Upper lobe of right lung (tissue), 1 donor: Measurements from ENCODE around the gene UGT2A2. TPM values are rescaled to one million over a fixed set of nuclear protein-coding genes. Genes with fewer than 3 reads are reported as not detected.

Experiments
- ATAC-seq: fragments of 200-7000 bp; cut with Tn5 transposase; one replicate; pipeline ENCODE4 v1.9.1; 2020; ENCODE audit warnings: mild to moderate bottlenecking, moderate library complexity
- DNase-seq: peaks from one replicate; pipeline ENCODE4 v3.0.0-alpha.2; 2020
- H3K27ac ChIP-seq: fragments of 200-600 bp; one replicate; pipeline ENCODE4 v1.8.0; 2022
- H3K27me3 ChIP-seq: fragments of 200-600 bp; one replicate; pipeline ENCODE4 v1.8.0; 2022; ENCODE audit warnings: mild to moderate bottlenecking
- H3K36me3 ChIP-seq: fragments of 200-600 bp; one replicate; pipeline ENCODE4 v1.8.0; 2022
- H3K4me1 ChIP-seq: fragments of 200-600 bp; one replicate; pipeline ENCODE4 v1.8.0; 2022
- H3K4me3 ChIP-seq: fragments of 200-600 bp; one replicate; pipeline ENCODE4 v1.8.0; 2022; ENCODE audit warnings: mild to moderate bottlenecking
- H3K9me3 ChIP-seq: fragments of 200-600 bp; one replicate; pipeline ENCODE4 v1.8.0; 2022
- intact Hi-C: fragments of 100-400 bp; cut with DNase I; formaldehyde crosslinking; loops from one replicate; pipeline ENCODE4 v1.11.0; 2022
- total RNA-seq: library from RNA; stranded (reverse); fragmentation: NEBNext Ultra II Directional; extraction: Animal tissue kit (Norgen Biotek cat#: 25700); gene quantifications from one replicate; pipeline ENCODE4 v1.2.1, GENCODE V29; 2021
- TF ChIP-seq, protein P1 (sequence below): fragments of 200-600 bp; IDR thresholded peaks from one replicate; pipeline ENCODE4 v1.8.0; 2022; ENCODE audit warnings: antibody characterized with exemption
- donor health status: DM: no; HTN: yes; CAD: no; lungs with severe emphysema.

Gene UGT2A2
- total RNA-seq, 1 donor from 2014 or later, result not detected

DNA sequence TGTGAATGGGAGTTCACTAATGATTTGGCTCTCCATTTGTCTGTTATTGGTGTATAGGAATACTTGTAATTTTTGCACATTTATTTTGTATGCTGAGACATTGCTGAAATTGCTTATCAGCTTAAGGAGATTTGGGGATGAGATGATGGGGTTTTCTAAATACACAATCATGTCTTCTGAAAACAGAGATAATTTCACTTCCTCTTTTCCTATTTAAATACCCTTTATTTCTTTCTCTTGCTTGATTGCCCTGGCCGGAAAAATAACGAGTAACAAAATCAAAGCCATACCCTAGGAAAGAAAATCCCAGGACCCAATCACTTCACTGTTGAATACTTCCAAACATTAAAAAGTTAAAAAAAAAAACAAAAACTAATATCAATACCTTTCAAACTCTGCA, 76.0 kb downstream of the UGT2A2 start:
- intact Hi-C loops, result no loop called here
- H3K4me1 ChIP-seq, result no peaks in the 10 kb centered on the region

DNA sequence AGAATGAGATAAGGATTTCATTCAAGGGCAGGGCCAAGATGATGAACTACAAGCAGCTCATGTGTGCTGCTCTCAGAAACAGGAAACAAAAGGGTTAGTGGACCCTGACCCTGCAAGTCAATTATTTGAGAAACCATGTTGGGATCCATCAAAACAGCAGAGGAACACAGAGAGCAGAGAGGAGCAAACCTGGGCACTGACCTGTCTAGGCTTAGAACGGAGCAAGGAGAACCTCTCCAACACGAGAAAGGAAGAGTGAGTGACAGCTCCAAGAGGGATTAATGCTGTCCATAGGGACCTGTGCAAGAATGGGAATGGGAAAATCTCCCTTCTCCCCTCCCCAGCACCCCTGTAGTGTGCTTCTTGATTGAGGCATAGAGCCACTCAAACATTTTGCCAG, 89.8 kb downstream of the UGT2A2 start:
- intact Hi-C loops, result no loop called here
- Histone ChIP-seq H3K27me3 (no peaks in the 10 kb centered on the region), H3K36me3 (no peaks in the 10 kb centered on the region), H3K4me3 (no peak overlapping the region), H3K4me1 (no peaks in the 10 kb centered on the region), H3K27ac (no peak overlapping the region), H3K9me3 (no peaks in the 10 kb centered on the region)
- DNase-seq, result no peak
- no peak for ATAC-seq
- TF ChIP-seq, protein P1, sequence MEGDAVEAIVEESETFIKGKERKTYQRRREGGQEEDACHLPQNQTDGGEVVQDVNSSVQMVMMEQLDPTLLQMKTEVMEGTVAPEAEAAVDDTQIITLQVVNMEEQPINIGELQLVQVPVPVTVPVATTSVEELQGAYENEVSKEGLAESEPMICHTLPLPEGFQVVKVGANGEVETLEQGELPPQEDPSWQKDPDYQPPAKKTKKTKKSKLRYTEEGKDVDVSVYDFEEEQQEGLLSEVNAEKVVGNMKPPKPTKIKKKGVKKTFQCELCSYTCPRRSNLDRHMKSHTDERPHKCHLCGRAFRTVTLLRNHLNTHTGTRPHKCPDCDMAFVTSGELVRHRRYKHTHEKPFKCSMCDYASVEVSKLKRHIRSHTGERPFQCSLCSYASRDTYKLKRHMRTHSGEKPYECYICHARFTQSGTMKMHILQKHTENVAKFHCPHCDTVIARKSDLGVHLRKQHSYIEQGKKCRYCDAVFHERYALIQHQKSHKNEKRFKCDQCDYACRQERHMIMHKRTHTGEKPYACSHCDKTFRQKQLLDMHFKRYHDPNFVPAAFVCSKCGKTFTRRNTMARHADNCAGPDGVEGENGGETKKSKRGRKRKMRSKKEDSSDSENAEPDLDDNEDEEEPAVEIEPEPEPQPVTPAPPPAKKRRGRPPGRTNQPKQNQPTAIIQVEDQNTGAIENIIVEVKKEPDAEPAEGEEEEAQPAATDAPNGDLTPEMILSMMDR, result no peak

More for the DNA sequence above, 76.0 kb downstream of the UGT2A2 start:
- TF ChIP-seq, protein P1, result no peak
- Histone ChIP-seq H3K27me3 (no peaks in the 10 kb centered on the region), H3K4me3 (no peak overlapping the region), H3K27ac (no peak overlapping the region), H3K36me3 (no peaks in the 10 kb centered on the region), H3K9me3 (no peaks in the 10 kb centered on the region)
- DNase-seq, result no peak
- no peak for ATAC-seq

DNA sequence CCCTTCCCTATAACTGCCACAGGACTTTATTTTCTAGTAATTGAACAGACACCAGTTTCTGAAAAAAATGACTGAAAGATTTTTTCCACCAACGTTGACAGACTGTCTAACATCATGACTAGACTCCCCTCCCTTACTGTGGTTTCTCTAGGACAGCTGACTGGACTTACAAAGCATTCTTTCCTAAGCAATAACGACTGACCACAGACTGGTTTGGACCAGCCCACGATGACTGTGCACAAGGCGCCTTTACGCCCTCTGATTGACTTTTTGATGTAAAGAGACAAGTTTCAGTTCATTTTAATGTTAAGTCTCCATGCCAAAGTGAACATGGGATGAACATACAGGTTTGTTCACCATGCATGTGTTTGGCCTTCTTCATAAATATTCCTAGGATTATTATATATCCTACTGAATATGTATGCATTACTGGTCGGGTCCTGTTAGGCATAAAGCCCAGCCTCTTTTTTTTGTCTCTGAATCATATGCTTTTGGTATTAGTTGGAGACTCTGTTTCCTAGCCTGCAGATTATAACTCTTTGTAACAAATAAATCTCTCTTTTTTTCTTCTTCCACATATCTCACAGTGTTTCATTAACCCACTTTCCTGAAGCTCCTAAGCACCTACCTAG, 93.2 kb downstream of the UGT2A2 start:
- Histone ChIP-seq H3K27ac (no peak overlapping the region), H3K27me3 (no peaks in the 10 kb centered on the region), H3K4me1 (no peaks in the 10 kb centered on the region), H3K4me3 (no peak overlapping the region), H3K36me3 (no peaks in the 10 kb centered on the region), H3K9me3 (no peaks in the 10 kb centered on the region)
- ATAC-seq (no peak), DNase-seq (no peak)
- intact Hi-C loops, result no loop called here
- TF ChIP-seq, protein P1, result no peak

Other genes with a start within 250 kb of the UGT2A2 start
- not detected for gene UGT2B4, start 143.7 kb downstream of the UGT2A2 start, total RNA-seq
- not detected for gene UGT2A1, start 13.6 kb upstream of the UGT2A2 start, total RNA-seq
- gene SULT1B1, start 121.0 kb upstream of the UGT2A2 start, total RNA-seq, result 9.2 TPM
- 1.4 TPM for gene SULT1E1, start 220.5 kb upstream of the UGT2A2 start, total RNA-seq